ENCODE measurements around the gene HCST.
A peak's percentile ranks its signal among the peaks of the same experiment; 100 is the strongest.

Gene HCST

GRCh38 chr19:35901854-35902661 is at the start of gene HCST:
Gene HCST, plus strand, starts transcription at chr19:35902529. Its CDS starts 65 bp downstream, at chr19:35902594.
- no peak for DNase-seq (ENCODE audit: low read depth in 1 of 2, low spot score in 1 of 2)
- in situ Hi-C loops (cut with HindIII; ENCODE audit: low pct_unique_long_range_greater_than_20kb, low sequenced_read_pairs) = no loop called here
- no peak for TF ChIP-seq JUND (IDR thresholded peaks at IDR 0.05; ENCODE audit: low read depth)

GRCh38 chr19:35853038-35853756 is 49.1 kb upstream of the HCST start:
- no peak for DNase-seq (ENCODE audit: low read depth in 1 of 2, low spot score in 1 of 2)
- TF ChIP-seq JUND (IDR thresholded peaks at IDR 0.05; ENCODE audit: low read depth) = no peak
- in situ Hi-C loops (cut with HindIII; ENCODE audit: low pct_unique_long_range_greater_than_20kb, low sequenced_read_pairs) = no loop called here

GRCh38 chr19:35856546-35857149 is 45.7 kb upstream of the HCST start, which contains the start of gene KIRREL2:
Gene KIRREL2, plus strand, starts transcription at chr19:35856911. Its CDS starts 209 bp downstream, at chr19:35857120.
- TF ChIP-seq JUND (IDR thresholded peaks at IDR 0.05; ENCODE audit: low read depth) = no peak
- in situ Hi-C loops (cut with HindIII; ENCODE audit: low pct_unique_long_range_greater_than_20kb, low sequenced_read_pairs) = no loop called here

GRCh38 chr19:35858311-35858710 is 44.0 kb upstream of the HCST start:
- no peak for DNase-seq (ENCODE audit: low read depth in 1 of 2, low spot score in 1 of 2)
- TF ChIP-seq JUND (IDR thresholded peaks at IDR 0.05; ENCODE audit: low read depth) = no peak
- in situ Hi-C loops (cut with HindIII; ENCODE audit: low pct_unique_long_range_greater_than_20kb, low sequenced_read_pairs) = no loop called here

More at GRCh38 chr19:35856546-35857149, 45.7 kb upstream of the HCST start, which contains the start of gene KIRREL2:
- DNase-seq (ENCODE audit: low read depth in 1 of 2, low spot score in 1 of 2) = no peak

- DNase-seq (ENCODE audit: low read depth in 1 of 2, low spot score in 1 of 2) = no peak
- in situ Hi-C loops (cut with HindIII; ENCODE audit: low pct_unique_long_range_greater_than_20kb, low sequenced_read_pairs) = no loop called here
- no peak for TF ChIP-seq JUND (IDR thresholded peaks at IDR 0.05; ENCODE audit: low read depth)
Measured at GRCh38 chr19:35859414-35859813, 42.9 kb upstream of the HCST start.

GRCh38 chr19:35860436-35860817 is 41.9 kb upstream of the HCST start:
- TF ChIP-seq JUND (IDR thresholded peaks at IDR 0.05; ENCODE audit: low read depth) = no peak
- in situ Hi-C loops (cut with HindIII; ENCODE audit: low pct_unique_long_range_greater_than_20kb, low sequenced_read_pairs) = no loop called here
- no peak for DNase-seq (ENCODE audit: low read depth in 1 of 2, low spot score in 1 of 2)

- DNase-seq (ENCODE audit: low read depth in 1 of 2, low spot score in 1 of 2) = no peak
- TF ChIP-seq JUND (IDR thresholded peaks at IDR 0.05; ENCODE audit: low read depth) = no peak
- in situ Hi-C loops (cut with HindIII; ENCODE audit: low pct_unique_long_range_greater_than_20kb, low sequenced_read_pairs) = no loop called here
Measured at GRCh38 chr19:35860818-35861639, 41.3 kb upstream of the HCST start.

GRCh38 chr19:35861640-35862160 is 40.6 kb upstream of the HCST start:
- in situ Hi-C loops (cut with HindIII; ENCODE audit: low pct_unique_long_range_greater_than_20kb, low sequenced_read_pairs) = no loop called here
- TF ChIP-seq JUND (IDR thresholded peaks at IDR 0.05; ENCODE audit: low read depth) = no peak
- no peak for DNase-seq (ENCODE audit: low read depth in 1 of 2, low spot score in 1 of 2)

- in situ Hi-C loops (cut with HindIII; ENCODE audit: low pct_unique_long_range_greater_than_20kb, low sequenced_read_pairs) = no loop called here
- TF ChIP-seq JUND (IDR thresholded peaks at IDR 0.05; ENCODE audit: low read depth) = no peak
- DNase-seq (ENCODE audit: low read depth in 1 of 2, low spot score in 1 of 2) = peak in 1 of 2 experiments; percentile 7
Measured at GRCh38 chr19:35862528-35862927, 39.8 kb upstream of the HCST start.

GRCh38 chr19:35863018-35863417 is 39.3 kb upstream of the HCST start:
- in situ Hi-C loops (cut with HindIII; ENCODE audit: low pct_unique_long_range_greater_than_20kb, low sequenced_read_pairs) = no loop called here
- TF ChIP-seq JUND (IDR thresholded peaks at IDR 0.05; ENCODE audit: low read depth) = no peak
- DNase-seq (ENCODE audit: low read depth in 1 of 2, low spot score in 1 of 2) = no peak

GRCh38 chr19:35868172-35868822 is 34.0 kb upstream of the HCST start, which contains the start of gene APLP1:
Gene APLP1, plus strand, starts transcription at chr19:35868574. Its CDS starts 63 bp downstream, at chr19:35868637.
- DNase-seq (ENCODE audit: low read depth in 1 of 2, low spot score in 1 of 2) = peak; percentile 51 to 80
- TF ChIP-seq JUND (IDR thresholded peaks at IDR 0.05; ENCODE audit: low read depth) = no peak
- in situ Hi-C loops (cut with HindIII; ENCODE audit: low pct_unique_long_range_greater_than_20kb, low sequenced_read_pairs) = no loop called here
